BLaER1 (cell line): ENCODE data around the gene NHSL1.
"Not testable (repeated sequence)": the region's sequence is repeated elsewhere in the genome, so short reads cannot be mapped to it uniquely, and the experiment has no call there.

Source experiments
- H3K27ac ChIP-seq: shearing (Covaris generic); formaldehyde crosslinking; 2 replicates; pipeline ENCODE4 v1.8.1; 2022
- H3K27me3 ChIP-seq: shearing (Covaris generic); formaldehyde crosslinking; 2 replicates; pipeline ENCODE4 v1.8.1; 2022
- H3K36me3 ChIP-seq: shearing (Covaris generic); formaldehyde crosslinking; 2 replicates; pipeline ENCODE4 v1.8.1; 2022
- H3K4me1 ChIP-seq: shearing (Covaris generic); formaldehyde crosslinking; 2 replicates; pipeline ENCODE4 v1.8.1; 2022
- H3K4me2 ChIP-seq: shearing (Covaris generic); formaldehyde crosslinking; 2 replicates; pipeline ENCODE4 v1.8.1; 2022
- H3K4me3 ChIP-seq: shearing (Covaris generic); formaldehyde crosslinking; 2 replicates; pipeline ENCODE4 v1.8.1; 2022
- H3K9ac ChIP-seq: shearing (Covaris generic); formaldehyde crosslinking; 2 replicates; pipeline ENCODE4 v1.8.1; 2022
- H3K9me3 ChIP-seq: shearing (Covaris generic); formaldehyde crosslinking; 2 replicates; pipeline ENCODE4 v1.8.1; 2022
- H4K20me1 ChIP-seq: shearing (Covaris generic); formaldehyde crosslinking; 2 replicates; pipeline ENCODE4 v1.8.1; 2022
- Cebpa-rat ChIP-seq: shearing (Covaris generic); IDR thresholded peaks from 2 replicates; pipeline ENCODE4 v1.8.1; 2022

The NHSL1 gene

DNA sequence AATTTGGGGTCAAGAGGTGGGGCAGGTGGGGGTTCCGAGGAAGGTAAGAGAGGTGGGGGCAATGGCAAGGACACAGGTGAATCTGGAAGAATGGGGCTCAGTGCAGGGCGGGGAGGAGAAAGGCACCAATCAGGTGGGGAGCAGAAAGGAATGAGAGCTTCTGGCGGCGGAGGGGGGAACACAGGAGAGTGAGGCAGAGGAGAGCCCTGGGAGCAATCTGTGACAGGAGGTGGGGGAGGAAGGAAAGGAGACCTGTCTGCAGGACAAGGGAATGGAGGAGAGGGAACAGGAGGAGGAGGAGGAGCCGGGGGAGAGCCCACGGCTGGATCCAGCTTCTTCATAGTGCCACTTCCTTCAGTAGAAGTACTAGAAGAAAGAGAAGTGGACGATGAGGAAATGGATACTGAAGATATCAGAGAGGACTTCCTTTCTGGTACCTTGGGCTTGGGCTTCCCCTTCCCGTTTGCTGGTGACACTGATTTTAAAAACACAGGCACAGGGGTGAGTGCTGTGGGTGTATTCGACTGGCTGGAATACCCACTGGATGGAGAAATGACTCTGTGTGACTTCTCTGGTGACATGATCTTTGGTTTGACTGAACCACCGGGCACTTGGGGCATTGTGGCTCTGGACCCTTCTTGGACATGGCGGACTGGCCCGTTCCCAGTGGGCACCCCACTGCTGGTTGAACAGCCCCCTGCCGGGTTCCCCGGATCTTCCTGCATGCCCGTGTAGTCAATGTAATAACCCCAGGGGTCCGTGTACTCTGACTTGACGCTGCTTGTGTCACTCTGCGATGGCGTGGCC is 67.8 kb downstream of the NHSL1 start:
- Histone ChIP-seq H3K9me3 (no peaks in the 10 kb centered on the region), H3K27ac (no peak overlapping the region), H3K27me3 (no peaks in the 10 kb centered on the region), H3K36me3 (peaks cover 81% of the 10 kb centered on the region), H3K4me2 (no peak overlapping the region), H3K4me3 (no peak overlapping the region), H3K9ac (no peak overlapping the region), H3K4me1 (no peaks in the 10 kb centered on the region), H4K20me1 (no peaks in the 10 kb centered on the region)
- no peak for TF ChIP-seq Cebpa-rat

- no peak overlapping the region for H3K27ac ChIP-seq
- no peaks in the 10 kb centered on the region for H3K27me3 ChIP-seq
Observed at GRCh38 chr6:138430361-138431145, 68.7 kb downstream of the NHSL1 start.

DNA sequence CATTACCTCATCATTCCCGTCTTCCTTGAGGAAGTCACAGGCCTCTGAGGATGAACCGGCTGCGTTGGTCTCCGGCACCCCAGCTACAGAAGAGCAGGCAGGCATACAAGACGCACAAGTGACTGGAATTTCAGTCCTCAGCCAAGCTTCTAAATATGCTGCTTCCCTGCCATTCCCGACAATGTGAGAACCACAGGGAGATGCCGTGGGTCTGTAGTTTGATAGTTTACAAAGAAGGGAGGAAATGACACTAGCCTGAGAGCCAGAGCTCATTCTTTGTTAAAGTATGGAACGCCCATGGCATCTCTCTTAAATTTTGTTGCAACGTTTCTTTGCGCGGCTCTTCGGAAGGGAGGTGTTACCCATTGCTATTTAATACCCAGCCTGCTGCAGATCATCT is 69.5 kb downstream of the NHSL1 start:
- no peaks in the 10 kb centered on the region for H3K9me3 ChIP-seq
- H3K4me2 ChIP-seq, result no peak overlapping the region
- H3K27me3 ChIP-seq, result no peaks in the 10 kb centered on the region
- H3K36me3 ChIP-seq, result peaks cover 85% of the 10 kb centered on the region
- no peaks in the 10 kb centered on the region for H4K20me1 ChIP-seq
- no peaks in the 10 kb centered on the region for H3K4me1 ChIP-seq
- H3K4me3 ChIP-seq, result no peak overlapping the region
- TF ChIP-seq Cebpa-rat, result no peak
- no peak overlapping the region for H3K9ac ChIP-seq
- no peak overlapping the region for H3K27ac ChIP-seq

More at GRCh38 chr6:138430361-138431145, 68.7 kb downstream of the NHSL1 start:
- Histone ChIP-seq H3K4me1 (no peaks in the 10 kb centered on the region), H3K4me3 (no peak overlapping the region), H4K20me1 (no peaks in the 10 kb centered on the region), H3K9ac (no peak overlapping the region), H3K36me3 (peaks cover 80% of the 10 kb centered on the region), H3K9me3 (no peaks in the 10 kb centered on the region), H3K4me2 (no peak overlapping the region)
- no peak for TF ChIP-seq Cebpa-rat

DNA sequence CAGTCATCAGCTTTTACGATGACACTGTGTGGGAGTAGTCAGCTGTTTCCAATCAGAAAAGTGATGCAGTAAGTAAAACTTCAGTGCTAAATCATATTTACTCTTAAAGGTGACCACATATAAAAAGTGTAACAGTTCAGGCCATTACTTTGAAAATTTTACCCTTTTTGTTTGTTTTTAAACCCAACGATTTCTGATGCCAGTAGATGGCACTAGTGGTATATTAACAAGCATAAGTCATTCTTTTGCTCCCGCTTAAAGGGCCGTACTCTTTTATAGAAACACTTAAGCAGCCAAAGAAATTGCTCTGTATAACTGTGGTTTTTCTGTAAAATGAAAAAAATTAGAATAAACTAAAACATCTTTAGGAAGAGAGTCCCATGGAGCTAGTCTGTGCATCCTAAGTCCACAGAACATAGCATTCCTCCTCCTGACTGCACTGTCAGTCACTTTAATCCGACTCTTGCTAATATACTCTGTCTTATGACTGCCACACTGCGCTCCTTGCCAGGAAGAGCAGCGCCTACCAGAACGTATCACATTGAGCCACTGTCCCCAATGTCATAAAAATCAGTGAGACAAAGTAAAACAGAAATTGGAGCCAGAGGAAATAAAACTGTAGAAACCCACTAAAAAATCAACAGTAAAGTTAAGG is 70.2 kb downstream of the NHSL1 start:
- Histone ChIP-seq H3K9me3 (no peaks in the 10 kb centered on the region), H3K9ac (no peak overlapping the region), H3K4me1 (no peaks in the 10 kb centered on the region), H3K4me3 (no peak overlapping the region), H3K27me3 (no peaks in the 10 kb centered on the region), H3K36me3 (peaks cover 87% of the 10 kb centered on the region), H4K20me1 (no peaks in the 10 kb centered on the region), H3K4me2 (no peak overlapping the region), H3K27ac (no peak overlapping the region)
- no peak for TF ChIP-seq Cebpa-rat

DNA sequence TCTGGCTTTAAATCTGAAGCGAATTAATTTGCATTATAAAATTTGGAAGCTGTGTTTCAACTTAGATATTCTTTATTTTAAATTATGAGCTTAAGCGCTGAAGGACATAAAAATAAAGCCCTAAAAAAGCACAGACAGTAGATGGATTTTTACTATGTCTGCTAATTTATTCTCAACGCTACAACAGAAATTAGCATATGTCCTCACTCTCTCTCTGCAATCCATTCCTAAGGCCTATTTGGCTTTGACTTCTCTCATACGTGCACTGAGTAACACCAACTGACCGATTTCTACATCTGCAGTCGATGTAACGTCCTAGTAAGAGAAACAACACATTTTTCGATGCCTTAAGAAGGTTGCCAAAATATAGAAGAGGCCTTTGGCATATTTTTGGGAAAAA is 71.6 kb downstream of the NHSL1 start:
- no peak overlapping the region for H3K4me3 ChIP-seq
- no peaks in the 10 kb centered on the region for H3K27me3 ChIP-seq
- H3K4me1 ChIP-seq, result no peaks in the 10 kb centered on the region
- no peak overlapping the region for H3K27ac ChIP-seq
- H4K20me1 ChIP-seq, result no peaks in the 10 kb centered on the region
- H3K9ac ChIP-seq, result no peak overlapping the region
- no peak overlapping the region for H3K4me2 ChIP-seq
- TF ChIP-seq Cebpa-rat, result no peak
- no peaks in the 10 kb centered on the region for H3K9me3 ChIP-seq
- H3K36me3 ChIP-seq, result peaks cover 83% of the 10 kb centered on the region

DNA sequence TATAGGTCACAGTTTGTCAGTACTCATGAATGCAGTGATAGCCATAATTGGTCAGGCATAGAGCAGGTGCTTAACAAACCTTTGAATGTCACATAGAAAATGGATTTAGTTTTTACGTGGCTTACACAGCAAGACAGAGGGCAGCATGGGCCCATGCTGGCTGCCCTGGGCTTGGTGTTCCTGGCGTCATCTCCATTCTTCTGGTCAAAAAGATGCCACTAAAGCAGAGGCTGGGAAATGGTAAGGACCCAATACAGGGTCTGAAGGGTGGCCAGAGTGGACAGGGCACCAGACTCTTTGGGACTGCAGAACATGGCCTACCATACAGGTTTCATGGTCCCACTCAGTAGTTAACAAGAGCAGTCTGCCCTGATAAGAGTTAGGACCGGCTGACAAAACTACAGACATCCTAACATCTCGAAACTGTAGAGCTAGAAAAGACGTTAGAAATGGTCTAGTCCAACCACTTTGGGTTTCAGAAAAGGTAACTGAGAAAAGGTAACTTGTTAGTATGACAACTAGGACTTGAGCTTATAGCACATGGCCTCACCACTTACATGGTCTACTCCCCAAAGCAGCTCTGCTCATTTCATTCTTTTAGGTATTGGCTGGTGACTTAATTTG is 72.7 kb downstream of the NHSL1 start:
- Histone ChIP-seq H3K9me3 (no peaks in the 10 kb centered on the region), H3K9ac (no peak overlapping the region), H3K4me3 (no peak overlapping the region), H3K36me3 (peaks cover 74% of the 10 kb centered on the region), H3K4me2 (no peak overlapping the region), H3K27me3 (no peaks in the 10 kb centered on the region), H3K4me1 (no peaks in the 10 kb centered on the region), H3K27ac (no peak overlapping the region), H4K20me1 (no peaks in the 10 kb centered on the region)
- no peak for TF ChIP-seq Cebpa-rat

- H3K4me1 ChIP-seq, H3K4me2 ChIP-seq, H3K27me3 ChIP-seq, H4K20me1 ChIP-seq, H3K9me3 ChIP-seq, H3K4me3 ChIP-seq, H3K9ac ChIP-seq, H3K27ac ChIP-seq: not testable (repeated sequence)
- peaks cover 75% of the 10 kb centered on the region for H3K36me3 ChIP-seq
Observed at GRCh38 chr6:138425256-138425655, 74.0 kb downstream of the NHSL1 start.

DNA sequence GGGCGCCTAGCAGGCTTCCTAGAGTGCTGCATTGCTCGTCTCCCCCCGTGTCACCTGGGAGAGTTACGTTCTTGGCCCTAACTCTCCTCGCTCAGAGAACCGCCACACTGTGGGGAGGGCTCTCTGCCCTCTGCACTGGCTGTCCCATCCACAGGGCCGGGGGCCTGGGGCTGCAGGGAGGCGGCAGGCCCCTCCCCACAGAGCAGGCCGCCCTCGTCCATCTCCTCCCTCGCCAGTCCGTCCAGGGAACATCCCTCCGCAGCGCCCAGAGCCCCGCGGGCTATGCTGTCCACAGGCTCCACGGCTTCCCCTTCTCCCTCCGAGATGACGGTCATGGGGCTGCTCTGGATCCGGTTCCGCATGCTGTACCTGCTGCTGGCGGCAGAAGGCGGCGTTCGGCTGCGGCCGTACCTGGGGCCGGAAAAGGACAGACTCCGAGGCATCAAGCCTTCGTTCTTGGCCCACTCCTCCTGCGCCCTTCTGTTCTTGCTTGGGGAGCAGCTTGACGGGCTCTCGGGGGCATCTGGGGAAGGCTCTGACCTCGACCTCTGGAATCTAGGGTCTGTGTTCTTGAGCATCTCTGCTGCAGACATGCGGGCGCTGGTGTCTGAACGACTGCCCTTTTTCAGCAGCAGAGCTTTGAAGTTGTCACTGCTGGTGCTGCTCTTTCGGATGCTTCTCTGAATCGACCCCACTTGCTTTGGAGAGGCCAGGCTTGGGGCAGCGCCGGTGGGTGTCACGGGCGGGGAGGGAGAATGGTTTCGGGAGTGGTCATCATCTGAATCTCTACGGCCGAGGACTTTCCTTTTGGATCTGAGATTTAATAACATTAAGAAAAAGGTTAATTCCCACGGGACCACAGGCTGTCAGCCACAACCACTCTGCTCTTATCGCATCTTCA is 75.0 kb downstream of the NHSL1 start:
- TF ChIP-seq Cebpa-rat, result no peak
- Histone ChIP-seq H3K27ac (no peak overlapping the region), H3K9me3 (no peaks in the 10 kb centered on the region), H3K4me1 (no peaks in the 10 kb centered on the region), H4K20me1 (no peaks in the 10 kb centered on the region), H3K27me3 (no peaks in the 10 kb centered on the region), H3K9ac (no peak overlapping the region), H3K4me3 (no peak overlapping the region), H3K4me2 (no peak overlapping the region), H3K36me3 (peaks cover 75% of the 10 kb centered on the region)

GRCh38 chr6:138422861-138423260 is 76.4 kb downstream of the NHSL1 start:
- Histone ChIP-seq H3K27ac (no peak overlapping the region), H3K9me3 (peaks cover 7% of the 10 kb centered on the region; the same call in 1 of the 2 replicates), H3K4me2 (no peak overlapping the region), H3K4me3 (no peak overlapping the region), H4K20me1 (no peaks in the 10 kb centered on the region), H3K9ac (no peak overlapping the region), H3K4me1 (no peaks in the 10 kb centered on the region), H3K36me3 (peaks cover 77% of the 10 kb centered on the region), H3K27me3 (no peaks in the 10 kb centered on the region)
- no peak for TF ChIP-seq Cebpa-rat
